Measurements from ENCODE around the gene MTARC1. TPM values are rescaled to one million over a fixed set of nuclear protein-coding genes. Genes with fewer than 3 reads are reported as not detected.

MTARC1 gene
- total RNA-seq = 10 to 100 TPM; 22.7 to 47.2 (median 34.7) TPM
- long read RNA-seq, donor 1, full-length matches to known transcripts = 20 of 22 reads
- long read RNA-seq, donor 1, partial matches to known transcripts = 2 of 22 reads
- long read RNA-seq, donor 1, other reads (novel, unspliced or antisense) = 0 of 22 reads
- long read RNA-seq, donor 2, full-length matches to known transcripts = 22 of 34 reads
- long read RNA-seq, donor 2, partial matches to known transcripts = 10 of 34 reads
- long read RNA-seq, donor 2, other reads (novel, unspliced or antisense) = 2 of 34 reads

DNA sequence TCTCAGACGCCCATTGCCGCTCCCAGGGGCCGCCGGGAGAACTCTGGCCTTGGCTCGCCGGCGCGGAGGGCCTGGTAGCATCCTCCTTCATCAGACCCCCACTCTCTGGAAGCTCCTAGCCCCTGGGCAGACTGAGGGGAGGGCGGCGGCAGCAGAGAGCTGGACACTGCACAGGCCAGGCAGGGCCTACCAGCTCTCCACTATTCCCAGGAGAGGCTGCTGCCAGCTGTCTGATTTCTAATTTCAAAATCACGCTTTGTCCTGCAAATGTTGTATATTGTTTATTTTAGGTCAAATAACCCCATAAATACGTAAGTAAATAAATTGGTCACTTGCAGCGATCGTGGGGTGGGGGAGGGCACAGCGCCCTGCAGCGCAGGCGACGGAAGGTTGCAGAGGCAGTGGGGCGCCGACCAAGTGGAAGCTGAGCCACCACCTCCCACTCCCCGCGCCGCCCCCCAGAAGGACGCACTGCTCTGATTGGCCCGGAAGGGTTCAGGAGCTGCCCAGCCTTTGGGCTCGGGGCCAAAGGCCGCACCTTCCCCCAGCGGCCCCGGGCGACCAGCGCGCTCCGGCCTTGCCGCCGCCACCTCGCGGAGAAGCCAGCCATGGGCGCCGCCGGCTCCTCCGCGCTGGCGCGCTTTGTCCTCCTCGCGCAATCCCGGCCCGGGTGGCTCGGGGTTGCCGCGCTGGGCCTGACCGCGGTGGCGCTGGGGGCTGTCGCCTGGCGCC is at the start of gene MTARC1:
MTARC1 (plus strand) TSS at position 577 of the 732 bp plus-strand sequence; CDS start at position 609, 32 bp downstream.
- intact Hi-C loops (cut with DNase I, micrococcal nuclease) = no loop called here

DNA sequence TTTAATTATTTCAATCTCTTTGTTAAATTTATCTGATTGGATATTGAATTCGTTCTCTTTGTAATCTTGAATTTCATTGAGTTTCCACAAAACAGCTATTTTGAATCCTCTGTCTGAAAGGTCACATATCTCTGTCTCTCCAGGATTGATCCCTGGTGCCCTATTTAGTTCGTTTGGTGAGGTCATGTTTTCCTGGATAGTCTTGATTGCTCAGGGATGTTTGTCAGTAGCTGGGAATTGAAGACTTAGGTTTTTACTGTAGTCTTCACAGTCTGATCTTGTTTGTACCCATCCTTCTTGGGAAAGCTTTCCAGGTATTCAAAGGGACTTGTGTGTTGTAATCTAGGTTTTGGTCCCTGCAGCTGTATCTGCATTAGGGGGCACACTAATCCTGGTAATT is 45.4 kb upstream of the MTARC1 start:
- Histone ChIP-seq H3K9me3 (no peaks in the 10 kb centered on the region), H3K36me3 (ENCODE audit: low read depth) (no peaks in the 10 kb centered on the region), H3K4me1 (ENCODE audit: low read depth) (no peaks in the 10 kb centered on the region), H3K4me3 (no peak overlapping the region)
- intact Hi-C loops (cut with DNase I, micrococcal nuclease) = no loop called here
- no peak for TF ChIP-seq CTCF (IDR thresholded peaks at IDR 0.05)
- ATAC-seq (no peak), DNase-seq (no peak)

More for the DNA sequence above, at the start of gene MTARC1:
- Histone ChIP-seq H3K4me1 (ENCODE audit: low read depth) (peaks cover 6% of the 10 kb centered on the region), H3K4me3 (peak within 1 kb of the TSS; percentile 4), H3K36me3 (ENCODE audit: low read depth) (no peaks in the 10 kb centered on the region), H3K9me3 (no peaks in the 10 kb centered on the region)
- TF ChIP-seq CTCF (IDR thresholded peaks at IDR 0.05) = no peak
- ATAC-seq (peak; percentile 83), DNase-seq (peak; percentile 83 to 88 (median 84))

DNA sequence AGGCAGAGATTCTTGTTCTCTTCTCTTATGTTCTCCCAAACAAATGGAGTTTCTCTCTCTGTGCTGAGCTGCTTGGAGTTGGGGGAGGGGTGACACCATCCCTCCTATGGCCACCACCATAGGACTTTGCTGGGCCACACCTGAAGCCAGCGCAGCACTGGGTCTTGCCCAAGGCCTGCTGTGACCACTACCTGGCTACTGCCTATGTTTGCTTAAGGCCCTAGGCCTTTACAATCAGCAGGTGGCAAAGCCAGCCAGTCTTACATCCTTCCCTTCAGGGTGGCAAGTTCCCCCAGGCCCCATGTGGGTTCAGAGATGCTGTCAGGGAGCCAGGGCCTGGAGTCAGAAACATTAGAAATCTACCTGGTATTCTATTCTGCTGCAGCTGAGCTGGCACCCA is 44.9 kb upstream of the MTARC1 start:
- intact Hi-C loops (cut with DNase I, micrococcal nuclease) = no loop called here
- no peaks in the 10 kb centered on the region for H3K4me1 ChIP-seq (ENCODE audit: low read depth)
- no peak for ATAC-seq

GRCh38 chr1:220742520-220742919 is 44.2 kb upstream of the MTARC1 start:
- TF ChIP-seq CTCF (IDR thresholded peaks at IDR 0.05) = no peak
- no peak overlapping the region for H3K4me3 ChIP-seq
- H3K4me1 ChIP-seq (ENCODE audit: low read depth) = no peaks in the 10 kb centered on the region
- no peaks in the 10 kb centered on the region for H3K9me3 ChIP-seq
- intact Hi-C loops (cut with DNase I, micrococcal nuclease) = no loop called here
- ATAC-seq (no peak), DNase-seq (no peak)
- H3K36me3 ChIP-seq (ENCODE audit: low read depth) = no peaks in the 10 kb centered on the region

More for the DNA sequence above, 44.9 kb upstream of the MTARC1 start:
- no peaks in the 10 kb centered on the region for H3K36me3 ChIP-seq (ENCODE audit: low read depth)
- no peaks in the 10 kb centered on the region for H3K9me3 ChIP-seq
- no peak overlapping the region for H3K4me3 ChIP-seq
- no peak for TF ChIP-seq CTCF (IDR thresholded peaks at IDR 0.05)
- DNase-seq = no peak

DNA sequence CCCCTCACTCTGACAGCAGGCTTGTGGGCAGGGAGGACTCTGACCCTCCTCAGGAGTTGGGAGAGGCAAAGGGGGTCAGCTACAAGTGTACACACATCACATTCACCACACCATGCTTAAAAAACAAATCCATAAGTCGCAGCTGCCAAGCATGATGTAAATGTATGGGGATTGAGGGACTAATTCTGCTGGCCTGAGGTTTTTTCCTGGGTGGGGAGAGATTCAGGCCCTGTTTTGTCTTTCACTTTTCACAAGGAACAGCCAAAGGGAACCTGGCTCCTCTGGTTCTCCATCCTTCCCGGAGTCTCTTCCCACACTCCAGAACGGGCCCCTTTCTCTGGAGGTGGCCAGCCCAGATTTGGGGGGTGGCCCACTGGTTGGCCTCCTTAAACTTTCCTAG is 39.9 kb upstream of the MTARC1 start:
- no peak for DNase-seq
- intact Hi-C loops (cut with DNase I, micrococcal nuclease) = no loop called here
- TF ChIP-seq CTCF (IDR thresholded peaks at IDR 0.05) = no peak
- peaks cover 23% of the 10 kb centered on the region for H3K4me1 ChIP-seq (ENCODE audit: low read depth)
- no peak for ATAC-seq
- H3K4me3 ChIP-seq = no peak overlapping the region
- H3K9me3 ChIP-seq = no peaks in the 10 kb centered on the region
- no peaks in the 10 kb centered on the region for H3K36me3 ChIP-seq (ENCODE audit: low read depth)

All from mucosa of descending colon (tissue), 3 donors.